Naive thymus-derived CD4-positive, alpha-beta T cell (primary cell): ENCODE results near the gene RNF166. TPM values are rescaled to one million over a fixed set of nuclear protein-coding genes. Genes with fewer than 3 reads are reported as not detected.

Experiments used
- ATAC-seq: fragments of 150-1000 bp; cut with Tn5 transposase; 2 replicates; pipeline ENCODE4 v1.10.0; 2021; ENCODE audit warnings: mild to moderate bottlenecking, moderate library complexity
- CTCF ChIA-PET: fragments of 350-600 bp; sonication (Branson Sonifier 250); formaldehyde crosslinking; loops from one replicate; lab custom pipeline; 2021; ENCODE audit warnings: antibody characterized with exemption; lab: Charles Lee
- POLR2A ChIA-PET: fragments of 350-600 bp; sonication (Branson Sonifier 250); formaldehyde crosslinking; loops from one replicate; lab custom pipeline; 2021; ENCODE audit warnings: antibody characterized with exemption, inconsistent platforms; lab: Charles Lee
- DNase-seq, 9 donors: peaks; one replicate each; pipeline versions ENCODE4 v3.0.0 to v3.0.0-alpha.2; 2020 to 2022; ENCODE audit warnings: mixed read lengths in 1 of 9
- H3K27ac ChIP-seq: one replicate; pipeline ENCODE4 v1.7.0; 2013; ENCODE audit warnings: mild to moderate bottlenecking, low read depth, low read length, moderate library complexity
- H3K27me3 ChIP-seq, 2 donors: one replicate each; pipeline ENCODE4 v1.7.0; 2013; ENCODE audit warnings: low read length in 2 of 2, mild to moderate bottlenecking in 2 of 2, moderate library complexity in 2 of 2; ENCODE audit not compliant: control insufficient read depth in 2 of 2, insufficient read depth in 2 of 2
- H3K36me3 ChIP-seq, 3 experiments: 1 replicate in 2 of 3; 2 replicates in 1 of 3; pipeline ENCODE4 v1.7.0; 2013; ENCODE audit warnings: low read length in 3 of 3, mild to moderate bottlenecking in 3 of 3, moderate library complexity in 1 of 3; ENCODE audit not compliant: insufficient read depth in 3 of 3, control insufficient read depth in 2 of 3
- H3K4me1 ChIP-seq, 2 donors: one replicate each; pipeline ENCODE4 v1.7.0; 2013; ENCODE audit warnings: low read length in 2 of 2, mild to moderate bottlenecking in 2 of 2, moderate library complexity in 1 of 2; ENCODE audit not compliant: control insufficient read depth in 2 of 2, insufficient read depth in 2 of 2
- H3K4me3 ChIP-seq: 2 replicates; pipeline ENCODE4 v1.7.0; 2013; ENCODE audit warnings: mild to moderate bottlenecking, low read length
- H3K9me3 ChIP-seq, 3 experiments: 1 replicate in 2 of 3; 2 replicates in 1 of 3; pipeline ENCODE4 v1.7.0; 2013; ENCODE audit warnings: low read length in 3 of 3; ENCODE audit not compliant: control insufficient read depth in 2 of 3
- H3K27ac Mint-ChIP-seq, 9 donors: one replicate each; pipeline ENCODE4 v1.8.0; 2020 to 2022; ENCODE audit warnings: mixed read lengths in 9 of 9, mild to moderate bottlenecking in 8 of 9, moderate library complexity in 5 of 9, inconsistent platforms in 2 of 9
- H3K27me3 Mint-ChIP-seq, 5 donors: one replicate each; pipeline ENCODE4 v1.8.0; 2021 to 2022; ENCODE audit warnings: mixed read lengths in 5 of 5, mild to moderate bottlenecking in 1 of 5
- H3K36me3 Mint-ChIP-seq, 5 donors: one replicate each; pipeline ENCODE4 v1.8.0; 2020 to 2022; ENCODE audit warnings: mixed read lengths in 5 of 5, mild to moderate bottlenecking in 3 of 5, inconsistent platforms in 1 of 5
- H3K4me1 Mint-ChIP-seq, 7 donors: one replicate each; pipeline ENCODE4 v1.8.0; 2020 to 2022; ENCODE audit warnings: mixed read lengths in 7 of 7, mild to moderate bottlenecking in 3 of 7, inconsistent platforms in 1 of 7
- H3K4me3 Mint-ChIP-seq, 10 donors: one replicate each; pipeline ENCODE4 v1.8.0; 2020 to 2022; ENCODE audit warnings: mild to moderate bottlenecking in 10 of 10, mixed read lengths in 10 of 10, moderate library complexity in 6 of 10, inconsistent platforms in 2 of 10
- H3K9me3 Mint-ChIP-seq, 11 donors: one replicate each; pipeline ENCODE4 v1.8.0; 2020 to 2022; ENCODE audit warnings: mixed read lengths in 11 of 11, mild to moderate bottlenecking in 4 of 11, inconsistent platforms in 1 of 11, moderate library complexity in 1 of 11
- intact Hi-C, 2 donors: fragments of 100-400 bp; cut with micrococcal nuclease; formaldehyde crosslinking; loops; one replicate each; pipeline ENCODE4 v1.15.1; 2023
- polyA plus RNA-seq, 2 donors: library from polyadenylated mRNA; unstranded; fragments of 300-500 nt; fragmentation: Illumina TruSeq; gene quantifications; one replicate each; pipeline ENCODE4 v1.2.3, GENCODE V29; 2021
- total RNA-seq, 6 experiments: library from RNA in 5 of 6; stranded (reverse) in 5 of 6; gene quantifications; 1 replicate in 5 of 6; 2 replicates in 1 of 6; pipeline ENCODE4 v1.2.3 and lab custom pipeline; 2021 to 2026

Gene RNF166
- total and polyA plus RNA-seq, 7 experiments from 2014 or later: 67.7 to 324 (median 100) TPM

DNA sequence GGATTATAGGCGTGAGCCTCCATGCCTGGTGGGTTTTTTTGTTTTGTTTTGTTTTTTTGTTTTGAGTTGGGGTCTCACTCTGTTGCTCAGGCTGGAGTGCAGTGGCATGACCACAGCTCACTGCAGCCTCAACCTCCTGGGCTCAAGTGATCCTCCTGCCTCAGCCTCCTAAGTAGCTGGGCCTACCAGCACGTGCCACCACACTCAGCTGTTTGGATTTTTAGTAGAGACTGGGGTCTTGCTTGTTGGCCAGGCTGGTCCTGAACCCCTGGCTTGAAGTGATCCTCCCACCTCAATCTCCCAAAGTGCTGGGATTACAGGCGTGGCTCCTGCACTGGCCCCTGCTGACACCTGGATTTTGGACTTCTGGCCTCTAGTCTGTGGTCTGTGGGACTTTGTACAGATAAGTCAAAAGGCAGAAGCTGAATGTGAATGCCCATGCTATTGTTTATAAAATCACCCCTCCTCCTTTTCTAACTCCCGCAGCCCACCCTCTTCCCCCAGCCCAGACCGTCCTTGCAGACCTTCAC is 25.6 kb downstream of the RNF166 start:
- no peak for DNase-seq
- Mint-ChIP-seq H3K4me3 (peak overlapping the region in 6 of 10 donors; percentile 74 to 86 (median 82)), H3K4me1 (peaks cover 22 to 47% (median 32%) of the 10 kb centered on the region in 7 donors), H3K36me3 (peaks cover 0 to 14% (median 0%) of the 10 kb centered on the region in 5 donors), H3K27me3 (no peaks in the 10 kb centered on the region), H3K9me3 (no peaks in the 10 kb centered on the region), H3K27ac (peak overlapping the region in 7 of 9 donors; percentile 42 to 94 (median 89))
- no peak for ATAC-seq
- Histone ChIP-seq H3K9me3 (no peaks in the 10 kb centered on the region), H3K27ac (peak overlapping the region; percentile 4), H3K36me3 (peaks cover 0 to 52% (median 13%) of the 10 kb centered on the region in 3 experiments), H3K4me1 (peaks cover 23 to 38% of the 10 kb centered on the region in 2 donors), H3K4me3 (no peak overlapping the region), H3K27me3 (no peaks in the 10 kb centered on the region)
- ChIA-PET CTCF (interaction anchor here (0.5 to 1.0 kb wide), 4 partner anchors 11 to 560 kb away, joined by 3 to 4 read pairs (median 3); no protein-coding TSS in a partner anchor), POLR2A (interaction anchor here (0.7 to 4.1 kb wide), 6 partner anchors 9 to 110 kb away, joined by 5 to 47 read pairs (median 6); partner anchors contain the start of genes CTU2 and RNF166)
- intact Hi-C loops: loop anchor here (1.0 to 10.0 kb wide), 4 partner anchors 17 to 226 kb away; partner anchors contain the start of genes CYBA (in 1 of the 2), MVD (in 1 of the 2) and ZFPM1 (in 1 of the 2)

DNA sequence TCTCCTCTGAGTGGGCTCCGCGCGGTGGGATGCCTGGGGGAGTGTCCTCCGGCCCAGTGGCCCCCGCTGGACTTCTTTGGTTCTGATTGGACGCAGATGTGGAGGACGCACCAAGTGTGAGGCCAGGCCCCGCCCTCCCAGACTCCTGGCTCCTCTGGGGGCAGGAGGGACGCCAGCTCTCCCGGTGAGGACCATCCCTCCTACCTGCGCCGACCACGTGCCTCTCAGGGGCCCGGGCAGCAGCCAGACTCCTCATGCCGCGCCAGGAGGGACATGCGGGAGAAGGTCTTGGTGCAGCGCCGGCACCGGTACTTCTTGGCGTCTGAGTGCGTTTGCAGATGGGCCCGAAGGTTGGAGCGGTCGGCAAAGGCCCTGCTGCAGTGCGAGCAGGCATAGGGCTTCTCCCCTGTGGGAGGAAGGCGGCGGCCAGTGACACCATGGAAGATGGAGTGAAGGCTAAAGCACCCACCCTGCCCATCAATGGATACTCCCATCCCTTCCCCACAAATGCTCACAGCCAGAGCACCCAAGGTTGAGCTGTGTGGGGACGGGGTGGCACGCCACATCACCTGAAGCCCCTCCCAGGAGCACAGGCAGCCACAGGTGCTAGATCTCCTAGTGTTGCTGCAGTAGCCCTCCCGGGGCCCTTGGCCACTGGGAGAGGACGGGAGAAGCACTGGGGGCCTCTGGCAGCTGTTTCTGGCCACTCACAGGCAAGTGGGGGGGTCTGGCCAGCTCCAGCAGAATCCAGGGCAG is 27.8 kb downstream of the RNF166 start:
- ATAC-seq (no peak), DNase-seq (no peak)
- peaks cover 0 to 56% (median 13%) of the 10 kb centered on the region in 3 experiments for H3K36me3 ChIP-seq
- ChIA-PET CTCF (no interaction called here), POLR2A (interaction anchor here (1.1 to 4.1 kb wide), 3 partner anchors 13 to 24 kb away, joined by 3 to 47 read pairs (median 5); no protein-coding TSS in a partner anchor)
- H3K27ac ChIP-seq: no peak overlapping the region
- Mint-ChIP-seq H3K4me3 (no peak overlapping the region), H3K27ac (no peak overlapping the region), H3K36me3 (peaks cover 0 to 9% (median 0%) of the 10 kb centered on the region in 5 donors), H3K4me1 (peaks cover 16 to 26% (median 20%) of the 10 kb centered on the region in 7 donors), H3K27me3 (no peaks in the 10 kb centered on the region), H3K9me3 (no peaks in the 10 kb centered on the region)
- H3K4me1 ChIP-seq: peaks cover 17 to 22% of the 10 kb centered on the region in 2 donors
- intact Hi-C loops: no loop called here
- H3K4me3 ChIP-seq: no peak overlapping the region
- H3K27me3 ChIP-seq: no peaks in the 10 kb centered on the region
- no peaks in the 10 kb centered on the region for H3K9me3 ChIP-seq

DNA sequence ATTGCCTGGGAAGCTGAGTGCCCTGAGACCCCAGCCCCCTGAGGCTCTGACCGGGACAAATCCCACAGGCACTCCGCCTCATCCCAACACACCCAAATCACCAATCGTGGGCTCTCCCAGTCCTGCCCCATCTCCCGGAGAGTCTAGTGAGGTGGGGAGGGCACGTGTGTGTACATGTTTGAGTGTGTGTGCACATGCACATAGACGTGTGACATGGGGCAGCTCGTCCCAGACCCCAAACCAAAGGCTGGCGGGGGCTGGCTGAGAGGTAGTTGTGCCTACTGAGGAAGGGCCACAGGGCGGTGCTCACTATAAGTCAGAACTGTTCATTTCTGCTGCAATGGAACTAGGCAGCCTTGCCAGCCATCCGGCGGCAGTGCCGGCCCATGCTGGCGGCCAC is 28.5 kb downstream of the RNF166 start:
- DNase-seq: no peak
- no peaks in the 10 kb centered on the region for H3K9me3 Mint-ChIP-seq
- intact Hi-C loops: no loop called here
- ATAC-seq: no peak
- no peaks in the 10 kb centered on the region for H3K27me3 Mint-ChIP-seq
- Histone ChIP-seq H3K4me3 (no peak overlapping the region), H3K27me3 (no peaks in the 10 kb centered on the region), H3K9me3 (no peaks in the 10 kb centered on the region), H3K4me1 (peaks cover 17 to 22% of the 10 kb centered on the region in 2 donors), H3K27ac (no peak overlapping the region), H3K36me3 (peaks cover 0 to 56% (median 13%) of the 10 kb centered on the region in 3 experiments)
- H3K4me1 Mint-ChIP-seq: peaks cover 16 to 22% (median 17%) of the 10 kb centered on the region in 7 donors
- peaks cover 0 to 9% (median 0%) of the 10 kb centered on the region in 5 donors for H3K36me3 Mint-ChIP-seq
- H3K27ac Mint-ChIP-seq: no peak overlapping the region
- ChIA-PET CTCF (no interaction called here), POLR2A (interaction anchor here (1.1 to 1.2 kb wide), 2 partner anchors 15 to 23 kb away, joined by 3 to 5 read pairs; partner anchors contain the start of gene MVD)
- peak overlapping the region in 1 of 10 donors; percentile 51 for H3K4me3 Mint-ChIP-seq

DNA sequence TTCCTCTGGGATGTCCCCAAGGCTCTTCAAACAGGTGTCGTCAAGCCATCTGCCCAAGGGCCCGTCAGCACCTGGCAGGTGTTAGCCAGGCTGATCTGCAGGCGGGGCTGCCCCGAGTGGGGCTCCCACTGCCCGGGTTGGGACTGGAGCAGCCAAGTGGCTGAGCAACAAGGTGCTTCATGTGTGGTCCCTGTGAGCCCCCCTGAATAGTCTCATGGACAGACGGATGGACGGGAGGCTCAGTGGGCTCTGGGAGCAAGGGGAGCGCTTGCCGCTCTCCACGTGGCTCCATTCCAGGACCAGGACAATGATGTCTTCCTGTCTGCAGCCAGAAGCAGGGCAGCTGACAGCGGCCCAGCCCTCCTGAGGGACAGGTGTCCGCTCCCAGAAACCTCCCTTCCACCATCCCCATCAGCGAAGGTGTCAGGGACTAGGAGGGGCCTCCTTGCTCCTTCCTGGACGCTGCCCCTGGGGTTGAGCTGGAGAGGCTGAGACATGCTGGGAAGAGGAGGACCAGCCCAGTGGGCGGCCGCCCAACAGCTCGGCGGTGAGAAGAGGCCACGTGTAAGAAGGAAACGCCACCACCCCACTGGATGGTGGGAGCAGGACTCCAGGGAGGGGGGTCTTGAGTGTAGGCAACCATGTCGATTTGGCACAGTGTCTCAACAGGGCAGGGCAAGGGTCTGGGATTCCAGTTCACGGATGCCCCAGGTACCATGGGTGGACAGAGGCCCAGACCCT is 29.5 kb downstream of the RNF166 start:
- intact Hi-C loops: no loop called here
- CTCF ChIA-PET: no interaction called here
- H3K4me3 Mint-ChIP-seq: no peak overlapping the region
- H3K27ac Mint-ChIP-seq: no peak overlapping the region
- H3K9me3 Mint-ChIP-seq: no peaks in the 10 kb centered on the region
- H3K27ac ChIP-seq: no peak overlapping the region
- no peaks in the 10 kb centered on the region for H3K27me3 ChIP-seq
- peaks cover 10 to 13% of the 10 kb centered on the region in 2 donors for H3K4me1 ChIP-seq
- H3K4me1 Mint-ChIP-seq: peaks cover 5 to 12% (median 8%) of the 10 kb centered on the region in 7 donors
- POLR2A ChIA-PET: interaction anchor here (1.1 to 1.2 kb wide), 2 partner anchors 14 to 24 kb away, joined by 3 to 5 read pairs; partner anchors contain the start of gene MVD
- peaks cover 0 to 56% (median 13%) of the 10 kb centered on the region in 3 experiments for H3K36me3 ChIP-seq
- ATAC-seq: no peak
- no peaks in the 10 kb centered on the region for H3K27me3 Mint-ChIP-seq
- no peak overlapping the region for H3K4me3 ChIP-seq
- no peaks in the 10 kb centered on the region for H3K9me3 ChIP-seq
- DNase-seq: no peak
- peaks cover 0 to 7% (median 0%) of the 10 kb centered on the region in 5 donors for H3K36me3 Mint-ChIP-seq

DNA sequence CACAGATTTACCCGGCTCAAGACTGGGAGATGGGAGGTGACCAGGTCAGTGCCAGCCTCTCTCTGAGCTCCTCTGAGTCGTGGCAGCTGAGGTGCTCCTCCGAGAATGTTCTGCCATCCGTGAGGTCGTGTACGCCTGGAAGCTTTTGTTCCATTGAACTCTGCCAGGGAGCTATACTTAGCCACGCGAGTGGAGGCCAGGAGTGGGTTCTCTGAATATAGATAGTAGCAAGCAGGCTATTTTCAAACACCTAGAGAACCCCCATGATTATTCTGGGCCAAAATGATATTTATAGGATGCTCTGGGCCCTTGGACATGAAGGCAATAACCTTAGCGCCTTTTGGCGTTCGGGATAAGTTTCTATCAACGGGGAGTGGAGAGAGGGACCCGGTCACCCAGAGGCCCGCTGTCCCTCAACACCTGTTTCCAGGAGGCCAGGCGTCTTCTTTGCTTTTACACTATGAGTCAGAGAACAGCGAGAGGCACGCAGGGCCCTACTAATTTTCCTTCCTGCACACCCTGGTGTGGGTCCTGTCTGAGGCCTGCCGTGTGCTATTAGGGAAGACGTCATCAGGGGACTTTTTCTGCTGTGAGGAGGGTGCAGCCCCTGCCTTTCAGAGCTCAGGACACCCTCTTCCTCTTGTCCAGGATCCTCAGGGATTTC is 32.4 kb downstream of the RNF166 start:
- H3K4me1 Mint-ChIP-seq: no peaks in the 10 kb centered on the region
- no peaks in the 10 kb centered on the region for H3K9me3 Mint-ChIP-seq
- ChIA-PET CTCF (no interaction called here), POLR2A (interaction anchor here (1.3 kb wide), 1 partner anchor 10 kb away, joined by 4 read pairs; no protein-coding TSS in a partner anchor)
- Histone ChIP-seq H3K4me3 (no peak overlapping the region), H3K36me3 (peaks cover 0 to 36% (median 7%) of the 10 kb centered on the region in 3 experiments), H3K4me1 (no peaks in the 10 kb centered on the region), H3K27me3 (no peaks in the 10 kb centered on the region), H3K27ac (no peak overlapping the region), H3K9me3 (no peaks in the 10 kb centered on the region)
- intact Hi-C loops: no loop called here
- peak overlapping the region in 1 of 9 donors; percentile 32 for H3K27ac Mint-ChIP-seq
- no peaks in the 10 kb centered on the region for H3K27me3 Mint-ChIP-seq
- ATAC-seq (no peak), DNase-seq (no peak)
- peaks cover 0 to 5% (median 0%) of the 10 kb centered on the region in 5 donors for H3K36me3 Mint-ChIP-seq
- H3K4me3 Mint-ChIP-seq: no peak overlapping the region
